ENCODE measurements around the gene CCNY. TPM values are rescaled to one million over a fixed set of nuclear protein-coding genes. Genes with fewer than 3 reads are reported as not detected.
A peak's percentile ranks its signal among the peaks of the same experiment; 100 is the strongest.

CCNY gene
- total RNA-seq, 1 donor from 2014 or later: 85.9 TPM

GRCh38 chr10:35423505-35424306 is 87.4 kb downstream of the CCNY start:
- Histone ChIP-seq H3K27me3 (ENCODE audit: insufficient read depth, low read length) (no peaks in the 10 kb centered on the region), H3K4me3 (ENCODE audit: insufficient read depth, low read depth, low read length) (no peak overlapping the region), H2AFZ (ENCODE audit: low read depth, low read length) (no peak overlapping the region), H3K9me3 (ENCODE audit: insufficient read depth, low read depth, low read length) (no peaks in the 10 kb centered on the region), H3K79me2 (ENCODE audit: insufficient read depth, low read length) (peaks cover 91% of the 10 kb centered on the region), H4K20me1 (ENCODE audit: insufficient read depth, low read length) (peaks cover 35% of the 10 kb centered on the region), H3K4me2 (ENCODE audit: low read length) (peak overlapping the region; percentile 47), H3K36me3 (ENCODE audit: insufficient read depth, low read length) (no peaks in the 10 kb centered on the region), H3K9ac (ENCODE audit: low read length) (no peak overlapping the region), H3K27ac (ENCODE audit: low read depth, low read length) (peak overlapping the region; percentile 94), H3K4me1 (ENCODE audit: insufficient read depth, low read length) (peaks cover 57% of the 10 kb centered on the region)
- no peak for FAIRE-seq
- peak overlapping the region; percentile 83 for H3K27ac Mint-ChIP-seq (ENCODE audit: unreplicated experiment)
- no peak overlapping the region for H3K4me3 Mint-ChIP-seq (ENCODE audit: unreplicated experiment)
- peaks cover 79% of the 10 kb centered on the region for H3K4me1 Mint-ChIP-seq (ENCODE audit: low read depth, unreplicated experiment)
- H3K9me3 Mint-ChIP-seq (ENCODE audit: unreplicated experiment): no peaks in the 10 kb centered on the region
- peak; percentile 79 for DNase-seq (ENCODE audit: low read depth)
- H3K36me3 Mint-ChIP-seq (ENCODE audit: low read depth, unreplicated experiment): peaks cover 5% of the 10 kb centered on the region
- no peaks in the 10 kb centered on the region for H3K27me3 Mint-ChIP-seq (ENCODE audit: low read depth, unreplicated experiment)
- TF ChIP-seq EZH2 (IDR thresholded peaks at IDR 0.05; ENCODE audit: insufficient read depth, low read length) (no peak), CTCF (IDR thresholded peaks at IDR 0.05; ENCODE audit: insufficient read depth, low read depth, low read length) (peak; percentile 10)

GRCh38 chr10:35424680-35425285 is 88.5 kb downstream of the CCNY start:
- H2AFZ ChIP-seq (ENCODE audit: low read depth, low read length): no peak overlapping the region
- Mint-ChIP-seq H3K4me3 (ENCODE audit: unreplicated experiment) (peak overlapping the region; percentile 47), H3K27me3 (ENCODE audit: low read depth, unreplicated experiment) (no peaks in the 10 kb centered on the region), H3K9me3 (ENCODE audit: unreplicated experiment) (no peaks in the 10 kb centered on the region), H3K27ac (ENCODE audit: unreplicated experiment) (peak overlapping the region; percentile 90), H3K4me1 (ENCODE audit: low read depth, unreplicated experiment) (peaks cover 72% of the 10 kb centered on the region), H3K36me3 (ENCODE audit: low read depth, unreplicated experiment) (peaks cover 5% of the 10 kb centered on the region)
- peak overlapping the region; percentile 29 for H3K27ac ChIP-seq (ENCODE audit: low read depth, low read length)
- H4K20me1 ChIP-seq (ENCODE audit: insufficient read depth, low read length): peaks cover 44% of the 10 kb centered on the region
- H3K27me3 ChIP-seq (ENCODE audit: insufficient read depth, low read length): no peaks in the 10 kb centered on the region
- no peak for TF ChIP-seq EZH2 (IDR thresholded peaks at IDR 0.05; ENCODE audit: insufficient read depth, low read length)
- TF ChIP-seq CTCF (IDR thresholded peaks at IDR 0.05; ENCODE audit: insufficient read depth, low read depth, low read length): no peak
- no peak overlapping the region for H3K4me3 ChIP-seq (ENCODE audit: insufficient read depth, low read depth, low read length)
- H3K79me2 ChIP-seq (ENCODE audit: insufficient read depth, low read length): peaks cover 92% of the 10 kb centered on the region
- peak overlapping the region; percentile 5 for H3K9ac ChIP-seq (ENCODE audit: low read length)
- no peaks in the 10 kb centered on the region for H3K9me3 ChIP-seq (ENCODE audit: insufficient read depth, low read depth, low read length)
- peak overlapping the region; percentile 47 for H3K4me2 ChIP-seq (ENCODE audit: low read length)
- peaks cover 57% of the 10 kb centered on the region for H3K4me1 ChIP-seq (ENCODE audit: insufficient read depth, low read length)
- no peak for DNase-seq (ENCODE audit: low read depth)
- no peak for FAIRE-seq
- no peaks in the 10 kb centered on the region for H3K36me3 ChIP-seq (ENCODE audit: insufficient read depth, low read length)

Measured in astrocyte (in vitro differentiated cells and primary cell).